ENCODE results near the gene PEX5L.
A peak's percentile ranks its signal among the peaks of the same experiment; 100 is the strongest.

The PEX5L gene

GRCh38 chr3:179772297-179772696, 264.4 kb downstream of the PEX5L start:
- no peak for DNase-seq (ENCODE audit: low read depth, low spot score)

DNA sequence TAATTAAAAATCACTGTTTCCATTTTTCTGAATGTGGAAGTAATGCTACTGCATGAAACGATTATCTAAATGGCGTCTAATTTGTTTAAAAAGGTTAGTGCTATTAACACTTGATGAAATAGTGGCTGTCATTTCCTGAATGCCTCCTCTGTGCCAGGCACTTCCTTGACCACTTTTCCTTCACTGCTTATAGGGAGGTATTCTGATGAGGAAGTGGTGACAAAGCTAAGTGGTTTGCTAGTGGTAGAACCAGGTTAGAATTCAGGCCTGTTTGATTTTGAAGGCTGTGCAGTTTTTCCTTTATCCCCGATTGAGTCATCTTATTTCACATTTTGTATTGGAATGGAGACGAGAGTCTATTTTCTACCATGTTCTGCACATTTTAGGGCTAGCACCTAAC, 264.9 kb downstream of the PEX5L start:
- DNase-seq (ENCODE audit: low read depth, low spot score) = no peak

GRCh38 chr3:179769411-179770247, 267.1 kb downstream of the PEX5L start:
- no peak for DNase-seq (ENCODE audit: low read depth, low spot score)

- DNase-seq (ENCODE audit: low read depth, low spot score) = no peak
Observed at GRCh38 chr3:179768080-179768479, 268.7 kb downstream of the PEX5L start.

DNA sequence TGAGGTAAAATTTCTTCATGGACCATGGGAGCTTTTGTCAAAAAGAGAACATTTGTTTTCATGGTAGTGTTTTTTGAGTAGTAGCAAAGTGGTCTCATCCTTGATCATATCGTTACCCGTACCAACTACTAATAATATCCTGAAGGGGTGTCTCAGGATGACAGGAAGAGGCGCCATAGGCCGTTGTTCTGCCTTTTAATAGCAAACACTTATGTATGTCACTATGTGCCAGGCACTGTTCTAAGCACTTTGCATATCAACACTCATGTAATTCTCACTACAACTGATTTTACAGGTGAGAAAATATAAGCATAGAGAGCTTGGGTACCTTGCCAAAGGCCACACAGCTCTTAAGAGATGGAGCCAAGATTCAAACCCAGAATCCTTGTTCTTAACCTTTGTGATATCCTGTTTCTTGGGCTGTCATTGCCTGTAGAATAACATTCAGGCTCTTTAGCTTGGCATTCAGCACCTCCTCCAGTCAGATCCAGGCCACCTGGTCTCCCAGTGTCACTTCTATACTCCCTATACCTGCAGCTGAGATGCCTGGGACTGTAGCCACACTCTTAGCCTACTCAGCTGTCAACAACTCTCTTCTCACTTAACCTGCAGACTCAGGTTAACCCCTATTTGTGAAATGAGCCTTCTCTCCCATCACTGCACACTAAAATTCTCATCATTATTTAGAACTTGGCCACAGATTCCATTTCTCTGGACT, 270.2 kb downstream of the PEX5L start:
- no peak for DNase-seq (ENCODE audit: low read depth, low spot score)

GRCh38 chr3:179765396-179765795, 271.3 kb downstream of the PEX5L start:
- no peak for DNase-seq (ENCODE audit: low read depth, low spot score)

DNA sequence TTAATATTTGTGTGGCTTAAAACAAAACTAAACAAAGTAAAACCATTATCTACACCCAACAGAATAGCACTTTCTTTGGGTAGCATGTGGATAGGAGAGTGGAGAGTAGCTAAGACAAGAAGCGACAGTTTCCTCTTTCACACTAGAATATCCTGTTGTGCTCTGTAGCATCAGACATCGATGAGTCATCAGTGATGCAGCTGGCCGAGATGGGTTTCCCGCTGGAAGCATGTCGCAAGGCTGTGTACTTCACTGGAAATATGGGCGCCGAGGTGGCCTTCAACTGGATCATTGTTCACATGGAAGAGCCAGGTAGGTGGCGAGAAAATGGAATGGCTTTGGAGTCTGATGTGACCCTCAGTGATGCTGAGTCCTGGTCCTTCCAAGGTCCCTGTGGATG, 275.8 kb downstream of the PEX5L start:
- peak; percentile 55 for DNase-seq (ENCODE audit: low read depth, low spot score)

DNA sequence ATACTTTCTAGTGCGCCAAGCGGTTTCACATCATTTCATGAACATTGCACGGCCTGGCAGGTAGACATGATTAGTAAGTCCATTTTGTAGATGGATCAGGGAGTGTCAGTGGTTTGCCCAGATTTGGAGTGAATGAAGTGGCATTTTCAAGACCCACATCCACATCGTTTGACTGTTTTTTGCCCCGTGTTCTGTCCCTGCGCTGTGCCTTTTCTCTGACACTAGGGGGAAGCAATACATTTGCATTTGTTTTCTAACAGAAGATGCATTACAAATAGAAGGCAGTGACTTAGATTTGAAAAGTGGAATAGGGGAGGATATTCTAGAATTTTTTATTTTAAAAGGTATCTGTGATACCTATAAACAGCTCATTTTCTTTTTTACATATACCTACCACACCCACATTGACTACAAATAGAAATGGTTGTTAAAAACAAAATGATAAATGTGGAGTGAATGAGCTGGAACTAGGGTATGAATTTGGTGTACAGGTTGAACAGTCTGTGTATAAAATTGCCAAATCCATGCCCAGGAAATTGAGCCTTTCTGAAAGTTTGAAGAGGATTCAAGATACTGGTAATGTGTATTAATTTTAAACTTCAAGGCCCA, 285.9 kb downstream of the PEX5L start:
- no peak for DNase-seq (ENCODE audit: low read depth, low spot score)

DNA sequence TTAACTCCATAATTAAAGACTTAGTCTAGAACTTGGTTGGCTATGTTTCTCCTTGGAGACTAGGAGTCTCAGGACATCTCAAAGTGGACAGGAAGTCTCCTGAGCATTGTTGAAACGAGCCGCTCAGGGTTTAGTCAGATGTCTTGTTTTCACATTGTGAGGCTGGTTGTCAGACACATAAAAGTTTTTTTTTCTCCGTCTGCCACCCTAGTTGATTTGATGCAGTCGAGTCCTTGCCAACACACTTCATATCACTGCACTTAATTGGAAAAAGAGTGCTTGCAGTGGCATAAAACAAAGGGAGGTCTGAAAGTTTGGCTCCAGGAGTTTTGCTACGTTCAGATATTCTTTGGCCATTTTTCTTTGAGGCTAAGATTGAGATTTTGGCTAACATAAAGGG, 291.0 kb downstream of the PEX5L start:
- DNase-seq (ENCODE audit: low read depth, low spot score) = no peak

DNA sequence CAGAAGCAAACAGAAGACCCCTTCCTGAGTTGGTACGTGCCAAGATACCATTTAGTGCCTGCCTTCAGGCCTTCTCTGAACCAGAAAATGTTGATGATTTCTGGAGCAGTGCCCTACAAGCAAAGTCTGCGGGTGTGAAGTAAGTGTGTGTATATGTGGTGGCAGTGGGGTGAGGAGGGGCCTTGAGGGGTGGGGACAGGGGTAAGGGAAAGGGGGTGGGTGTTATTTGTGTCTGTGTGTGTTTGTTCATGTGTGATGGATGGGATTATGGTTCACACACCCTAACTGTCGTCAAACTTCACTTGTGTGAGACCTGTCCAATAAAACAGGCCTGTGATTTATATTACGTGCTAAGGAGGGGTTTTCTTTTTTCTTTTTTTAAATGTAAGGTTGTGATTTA, 291.7 kb downstream of the PEX5L start:
- no peak for DNase-seq (ENCODE audit: low read depth, low spot score)
